GM19035 (cell line): Measurements from ENCODE around the gene KCNMB2.
"Not testable (repeated sequence)": the region's sequence is repeated elsewhere in the genome, so short reads cannot be mapped to it uniquely, and the experiment has no call there.

Experiments used
- ATAC-seq: cut with Tn5 transposase; IDR thresholded peaks from one replicate; pipeline ENCODE4 v1.9.1; 2021; ENCODE audit not compliant: unreplicated experiment

KCNMB2 gene

DNA sequence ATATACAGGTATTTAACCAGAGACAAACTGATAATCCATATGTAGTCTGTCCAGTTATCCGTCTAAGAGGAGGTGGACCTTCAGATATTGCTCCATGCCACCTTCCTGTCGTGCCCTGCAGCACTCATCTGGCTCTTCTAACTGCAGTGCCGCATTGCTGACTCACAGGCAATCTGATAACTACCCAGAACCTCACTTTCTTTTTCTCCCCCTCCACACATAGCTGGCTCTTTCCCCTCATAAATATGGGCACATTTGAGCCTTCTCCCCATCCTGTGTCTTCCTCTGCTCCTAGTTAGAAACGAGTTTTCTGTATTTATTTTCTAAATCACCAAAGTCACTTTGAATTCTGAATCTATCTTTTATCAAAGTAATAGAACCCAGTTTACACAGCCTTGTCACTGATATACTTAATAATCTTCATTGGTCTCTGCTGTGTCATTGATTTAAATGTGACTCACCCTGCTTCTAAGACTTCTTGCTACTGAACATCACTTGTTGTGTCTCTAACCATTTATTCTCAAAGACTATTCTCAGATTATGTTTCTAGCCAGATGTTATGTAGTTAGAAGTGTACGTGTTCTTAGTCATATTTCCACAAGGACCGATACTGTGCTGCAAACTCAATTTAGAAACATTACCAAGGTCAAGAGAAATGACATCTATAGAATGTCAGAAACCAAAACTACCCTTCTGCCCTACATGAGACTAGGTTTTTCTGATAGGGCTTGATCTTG lies 17.4 kb upstream of the KCNMB2 start:
- peak; percentile 83 for ATAC-seq

DNA sequence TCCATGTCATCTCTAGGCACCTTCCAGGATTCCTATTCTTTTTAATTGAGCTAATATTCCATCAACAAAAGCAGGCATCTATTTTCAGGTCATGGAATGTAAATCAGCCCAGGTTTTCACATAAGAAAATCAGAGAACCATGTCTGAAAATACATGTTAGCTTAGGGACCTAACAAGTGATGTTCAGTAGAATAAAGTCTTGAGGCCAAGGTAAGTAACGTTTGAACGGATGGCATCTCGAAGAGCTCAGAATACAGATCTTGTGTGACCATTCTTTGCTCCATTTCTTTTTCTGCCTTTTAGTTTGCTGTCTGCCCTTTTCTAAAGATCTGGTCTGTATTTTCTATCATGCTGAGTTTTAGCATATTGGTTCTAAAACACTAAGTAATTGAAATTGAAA lies 16.5 kb upstream of the KCNMB2 start:
- no peak for ATAC-seq

DNA sequence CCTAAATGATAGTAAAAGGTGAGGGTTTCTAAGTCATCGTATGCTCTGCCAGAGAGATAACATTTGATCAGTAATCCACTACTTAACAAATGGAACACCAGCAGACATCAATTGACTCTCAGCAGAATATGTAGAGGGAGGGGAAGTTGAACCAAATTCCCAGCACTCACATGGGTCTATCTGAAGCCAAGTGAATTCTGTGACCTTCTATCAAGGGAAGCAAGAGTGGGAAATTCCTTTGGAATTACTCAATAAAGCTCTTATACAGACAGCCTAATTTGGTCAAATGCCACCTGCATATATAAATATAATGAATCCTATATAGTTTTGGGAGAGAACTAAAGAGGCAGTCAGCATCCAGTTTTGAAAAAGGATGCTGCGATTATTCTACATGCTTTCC lies 15.8 kb upstream of the KCNMB2 start:
- ATAC-seq = no peak

DNA sequence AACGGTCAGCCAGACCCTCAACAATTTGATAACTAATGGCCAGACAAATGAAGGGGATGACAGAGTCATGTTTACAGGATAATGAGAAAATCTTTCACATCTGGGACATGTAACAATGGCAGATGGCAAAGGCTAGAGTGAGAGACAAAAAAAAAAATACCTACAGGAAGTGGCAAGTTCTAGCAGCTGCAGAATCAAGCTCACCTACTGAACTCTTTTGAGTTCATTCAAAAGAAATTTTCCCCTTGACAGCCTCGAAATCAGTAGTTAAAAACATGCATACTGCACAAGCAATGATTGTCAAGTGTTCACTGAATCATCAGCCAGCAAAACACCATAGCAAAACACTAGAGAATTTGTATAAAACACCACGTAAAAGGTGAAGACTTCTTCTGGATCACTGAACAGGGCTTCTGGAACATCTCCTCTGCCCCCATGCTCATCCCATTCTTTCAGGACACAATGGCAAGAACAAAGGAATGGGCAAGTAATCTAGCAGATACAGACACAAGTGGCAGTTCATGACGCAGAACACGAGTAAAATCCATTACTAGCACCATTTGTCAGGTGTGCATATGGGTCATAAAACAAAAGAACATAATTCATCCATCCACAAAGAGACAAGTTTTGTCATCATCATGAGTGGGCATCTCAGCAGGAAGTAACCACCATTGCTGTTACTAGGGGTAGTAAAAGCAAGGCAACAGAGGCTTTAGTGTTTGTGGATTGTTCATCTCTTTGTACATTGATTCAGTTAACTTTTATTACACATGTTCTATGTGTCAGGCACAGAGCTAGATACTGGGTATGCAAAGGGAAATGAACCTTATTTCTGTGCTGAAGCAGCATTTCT lies 13.8 kb upstream of the KCNMB2 start:
- ATAC-seq = no peak

DNA sequence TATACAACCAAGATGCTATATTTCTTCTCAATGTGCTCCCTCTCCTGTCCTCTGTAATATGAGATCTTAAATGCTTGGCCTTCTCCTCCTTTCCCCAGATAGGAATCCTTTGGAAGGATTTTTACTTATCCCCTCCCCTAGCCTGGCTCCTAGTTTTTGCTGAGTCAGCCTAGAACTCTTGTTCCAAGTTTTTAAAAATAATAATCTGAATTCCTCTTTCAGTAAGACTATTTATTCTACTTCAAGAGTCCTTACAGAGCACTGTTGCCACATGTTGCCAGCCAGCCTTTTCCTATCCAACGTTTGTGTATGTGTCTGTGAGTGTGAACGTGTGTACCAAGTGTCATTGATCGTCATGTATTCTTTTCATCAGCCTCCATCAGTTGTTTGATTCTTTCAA lies 11.0 kb upstream of the KCNMB2 start:
- no peak for ATAC-seq

DNA sequence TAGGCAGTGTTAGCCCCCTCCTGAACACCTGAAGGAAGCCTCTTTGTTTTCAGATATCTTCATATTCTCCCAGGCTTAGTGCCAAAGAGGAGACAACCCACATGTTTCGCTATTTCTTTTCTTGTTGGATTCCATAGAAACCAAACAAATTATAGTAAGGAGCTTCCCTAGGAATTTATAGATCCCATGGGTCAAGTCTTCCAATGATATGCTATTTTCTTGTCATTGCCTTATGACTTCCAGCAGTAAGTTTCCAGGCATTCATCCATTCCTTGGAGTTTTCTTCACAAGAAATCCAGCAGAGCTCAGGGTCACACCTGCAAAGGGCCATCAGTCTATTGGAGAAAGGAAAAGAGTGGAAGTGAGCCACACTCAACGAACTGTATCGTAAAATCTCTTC lies 9.9 kb upstream of the KCNMB2 start:
- no peak for ATAC-seq

DNA sequence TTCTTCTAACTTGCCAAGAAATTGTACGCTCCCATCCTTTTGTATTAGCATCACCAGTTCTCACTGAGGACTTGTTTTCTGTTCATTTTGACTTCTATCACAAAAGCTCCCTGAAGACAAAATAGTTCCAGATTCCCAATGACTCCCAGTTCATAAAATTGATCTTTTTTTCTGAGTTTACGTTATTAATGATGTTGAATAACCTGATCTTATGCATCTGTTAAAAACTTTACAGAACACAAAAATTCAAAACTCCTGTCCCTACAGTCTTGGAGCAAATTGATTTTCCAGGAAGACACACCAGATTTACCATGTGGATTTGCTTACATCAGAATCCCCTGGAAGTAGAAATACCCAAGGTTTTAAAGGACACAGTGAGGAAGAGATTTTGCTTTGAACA lies 8.3 kb upstream of the KCNMB2 start:
- no peak for ATAC-seq

DNA sequence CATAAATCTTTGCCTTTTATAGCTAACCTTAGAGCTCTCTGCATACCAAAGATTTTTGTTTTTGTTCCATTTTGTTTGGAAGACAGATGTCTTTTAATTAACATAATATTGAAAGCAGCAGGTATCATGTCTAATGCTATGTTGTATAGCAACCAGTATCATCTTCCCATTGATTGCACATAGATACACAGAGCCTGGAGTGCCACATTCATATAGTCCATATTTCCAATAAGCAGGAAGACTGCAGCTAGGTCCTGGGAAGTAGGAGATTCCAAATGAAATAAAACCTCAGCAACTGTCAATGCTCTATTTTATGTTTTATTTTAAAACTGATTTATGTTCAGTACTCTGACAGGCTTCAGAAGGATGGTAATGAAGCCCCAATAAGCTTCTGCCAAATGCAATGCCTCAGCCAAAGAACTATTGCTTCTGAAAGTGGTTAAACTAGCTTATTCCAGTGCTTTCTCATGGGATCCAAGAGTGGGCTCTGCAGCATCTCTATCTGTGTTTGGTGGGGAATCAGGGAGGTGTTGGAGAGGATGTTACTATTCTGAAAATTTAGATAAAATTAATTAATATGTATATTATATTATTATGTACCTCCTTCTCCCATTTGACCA lies 6.5 kb upstream of the KCNMB2 start:
- no peak for ATAC-seq

DNA sequence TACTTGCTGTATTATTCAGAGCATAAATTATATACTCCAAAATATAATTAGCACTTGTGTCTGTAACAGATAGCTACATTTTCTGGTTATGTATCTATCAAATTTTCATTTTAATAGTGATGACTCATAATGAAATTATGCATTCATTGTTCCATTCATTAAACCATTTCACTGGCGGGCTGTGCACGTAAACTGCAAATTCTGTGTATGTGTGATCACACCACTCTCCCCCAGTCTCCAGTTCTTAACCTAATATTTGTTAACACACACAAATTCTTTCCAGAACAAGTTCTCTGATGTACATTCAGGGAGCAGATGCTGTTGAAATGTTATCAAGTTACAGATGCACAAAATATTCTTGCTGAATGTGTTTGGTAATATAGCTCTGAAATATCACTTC lies 3.8 kb upstream of the KCNMB2 start:
- no peak for ATAC-seq

DNA sequence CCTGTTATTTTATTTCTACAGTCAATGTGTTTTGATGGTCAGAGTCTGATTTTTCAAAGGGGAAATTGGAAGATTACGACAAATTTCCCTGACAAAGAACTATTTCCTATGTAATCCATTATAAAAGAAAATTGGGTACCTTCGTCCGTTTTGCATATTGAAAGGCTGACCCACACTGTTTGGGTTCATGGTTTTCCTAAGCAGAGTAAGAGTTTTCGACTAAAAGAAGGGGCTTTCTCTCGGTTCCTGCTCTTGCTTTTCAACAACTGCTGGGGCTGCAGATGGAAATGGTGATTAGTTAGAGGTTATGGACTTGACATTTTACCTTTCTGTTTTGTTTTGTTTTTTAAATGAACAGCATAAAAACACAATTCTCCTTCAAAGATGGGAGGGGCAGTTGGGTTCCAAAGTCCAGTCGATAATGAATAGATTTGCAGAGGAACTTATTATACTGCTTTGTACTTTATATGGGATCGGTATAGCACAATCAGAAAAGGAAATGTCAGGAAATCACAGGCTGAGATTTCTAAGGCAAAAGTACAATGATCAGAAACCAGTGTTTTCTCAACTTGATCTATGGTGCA lies 978 bp downstream of the KCNMB2 start:
- ATAC-seq = no peak

DNA sequence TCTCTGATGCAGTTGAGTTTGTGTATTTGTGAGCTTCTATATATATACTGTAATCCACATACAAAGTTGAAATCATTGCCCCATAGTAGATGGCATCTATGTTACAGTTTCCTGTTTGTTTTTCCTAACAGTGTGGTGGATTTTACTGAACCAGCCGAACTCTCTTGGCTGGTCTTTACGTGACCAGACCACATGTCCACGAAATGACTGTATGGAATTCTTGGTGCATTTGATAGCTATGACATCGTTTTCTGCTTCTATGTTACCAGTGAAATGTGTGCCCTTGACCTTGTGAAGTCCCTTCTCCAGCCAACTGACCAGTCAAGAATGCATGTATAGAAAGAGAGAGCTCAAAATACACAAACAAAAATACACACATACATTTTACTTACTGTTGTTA lies 1.8 kb downstream of the KCNMB2 start:
- ATAC-seq = no peak

DNA sequence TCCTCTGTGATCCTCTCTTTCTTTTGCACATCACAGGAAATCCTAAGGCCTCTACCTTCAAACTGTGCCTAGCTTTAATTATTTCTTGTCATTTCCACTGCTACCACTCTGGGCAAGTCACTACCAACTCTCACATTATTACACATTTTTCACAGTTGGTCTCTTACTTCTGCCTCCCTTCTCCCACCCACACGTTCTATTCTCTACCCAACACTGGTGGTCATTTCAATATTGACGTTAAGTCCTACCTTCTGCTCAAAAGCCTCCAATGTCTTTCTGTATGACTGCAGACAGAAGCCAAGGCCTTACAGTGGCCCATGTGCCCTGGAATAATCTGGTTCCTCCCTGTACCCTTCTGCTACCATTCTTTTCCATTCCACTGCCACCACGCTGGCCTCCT lies 3.9 kb downstream of the KCNMB2 start:
- no peak for ATAC-seq

DNA sequence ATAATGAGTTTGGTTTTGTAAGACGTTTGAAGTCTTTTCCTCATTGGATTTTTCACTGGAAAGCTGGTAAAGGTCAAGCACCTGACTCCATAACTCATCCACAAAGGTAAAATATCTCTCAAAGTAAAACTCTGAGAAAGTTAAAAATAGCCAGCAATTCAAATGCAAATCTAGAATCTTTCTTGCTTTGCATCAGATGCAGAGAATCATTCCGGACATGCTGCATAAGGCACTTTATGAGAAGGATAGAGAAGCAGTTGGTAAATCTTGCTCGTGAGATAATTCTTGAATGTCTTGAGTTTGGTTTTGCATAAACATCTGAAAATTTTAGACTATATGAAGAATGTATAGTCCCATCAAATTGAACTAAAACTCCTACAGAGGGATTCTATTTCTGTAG lies 9.1 kb downstream of the KCNMB2 start:
- no peak for ATAC-seq

DNA sequence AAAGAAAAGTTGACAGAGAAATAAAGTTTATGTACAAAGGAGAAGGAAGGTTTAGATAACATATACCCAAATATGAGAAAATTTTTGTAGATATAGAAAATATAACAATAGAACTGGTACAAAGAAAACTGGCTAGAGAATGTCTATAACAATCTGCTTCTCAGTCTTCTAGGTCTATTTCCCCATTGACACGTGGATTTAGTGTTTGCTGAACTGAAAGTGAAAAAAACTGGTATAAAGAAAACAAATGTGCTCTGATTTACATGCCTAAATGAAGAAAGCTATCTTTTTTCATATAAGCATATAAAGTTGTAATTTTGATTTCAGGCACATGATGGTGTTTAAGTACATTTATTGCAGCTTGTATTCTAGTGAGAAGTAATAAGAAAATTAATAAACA lies 9.8 kb downstream of the KCNMB2 start:
- peak; percentile 66 for ATAC-seq

DNA sequence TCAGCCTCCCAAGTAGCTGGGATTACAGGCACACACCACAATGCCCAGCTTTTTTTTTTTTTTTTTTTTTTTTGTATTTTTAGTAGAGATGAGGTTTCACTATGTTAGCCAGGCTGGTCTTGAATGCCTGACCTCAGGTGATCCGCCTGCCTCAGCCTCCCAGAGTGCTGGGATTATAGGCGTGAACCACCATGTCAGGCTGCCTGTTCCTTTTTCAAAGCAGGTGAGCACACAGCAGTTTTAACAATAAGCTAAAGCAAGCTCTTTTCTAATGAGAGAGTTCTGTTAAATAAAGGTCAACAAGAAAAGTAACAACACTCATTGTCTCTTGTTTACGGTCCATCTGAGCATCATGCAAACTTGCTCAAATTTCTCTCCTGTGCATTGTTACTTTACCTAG lies 13.2 kb downstream of the KCNMB2 start:
- ATAC-seq = not testable (repeated sequence)

DNA sequence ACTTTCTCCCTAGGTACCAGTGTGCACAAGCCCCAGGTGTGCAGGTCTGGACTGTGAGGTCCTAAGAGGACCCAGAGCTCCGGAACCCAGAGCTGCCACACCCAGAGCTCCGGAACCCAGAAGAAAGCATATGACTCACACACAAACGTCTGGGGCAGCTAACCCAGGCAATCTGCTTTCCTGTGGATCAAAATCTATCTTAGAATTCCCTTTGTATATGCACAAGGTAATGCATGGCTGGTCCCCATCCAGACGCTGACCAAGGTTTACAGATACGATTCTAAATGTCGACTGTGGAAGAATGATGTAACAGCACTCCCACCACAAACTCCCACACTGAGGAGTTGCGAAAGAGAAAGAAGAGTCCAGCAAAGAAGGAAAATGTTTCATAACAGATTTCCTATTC lies 15.7 kb downstream of the KCNMB2 start:
- ATAC-seq = no peak

DNA sequence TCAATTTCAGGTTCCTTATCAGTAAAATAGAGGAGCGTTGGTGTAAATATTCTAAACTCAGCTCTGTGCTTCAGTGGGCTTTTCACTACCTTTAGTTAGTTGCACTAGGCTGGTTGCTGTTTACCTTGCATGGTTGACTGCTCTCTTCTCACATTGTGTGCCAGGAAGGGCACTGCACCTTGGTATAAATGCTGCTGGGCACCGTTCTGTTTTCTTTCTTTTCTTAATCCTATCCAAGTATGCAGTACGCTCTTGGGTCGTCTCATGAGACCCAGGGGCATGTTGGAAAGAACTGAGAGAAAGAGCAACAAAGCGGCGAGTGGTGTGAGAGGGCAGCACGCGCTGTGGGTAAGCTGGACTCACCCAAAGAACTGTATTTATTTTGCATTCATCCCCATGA lies 22.4 kb downstream of the KCNMB2 start:
- ATAC-seq = no peak

DNA sequence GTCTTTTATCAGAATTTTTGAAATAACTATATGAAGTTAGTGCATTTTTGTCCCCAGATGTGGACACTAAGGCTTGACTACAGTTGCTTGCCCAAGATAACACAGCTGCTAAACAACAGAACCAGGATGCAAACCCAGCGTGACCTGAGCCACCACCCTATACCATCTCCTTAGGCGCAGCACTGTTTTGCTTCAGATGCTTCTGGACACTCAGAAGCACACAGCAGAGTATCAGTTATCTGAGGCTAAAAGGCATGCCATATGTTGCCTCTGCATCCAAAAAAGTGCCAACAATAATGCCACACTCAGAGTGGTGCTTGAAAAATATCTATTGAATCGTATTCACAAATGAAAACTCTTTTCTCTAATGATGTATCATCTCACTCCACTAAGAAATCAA lies 24.5 kb downstream of the KCNMB2 start:
- ATAC-seq = no peak

DNA sequence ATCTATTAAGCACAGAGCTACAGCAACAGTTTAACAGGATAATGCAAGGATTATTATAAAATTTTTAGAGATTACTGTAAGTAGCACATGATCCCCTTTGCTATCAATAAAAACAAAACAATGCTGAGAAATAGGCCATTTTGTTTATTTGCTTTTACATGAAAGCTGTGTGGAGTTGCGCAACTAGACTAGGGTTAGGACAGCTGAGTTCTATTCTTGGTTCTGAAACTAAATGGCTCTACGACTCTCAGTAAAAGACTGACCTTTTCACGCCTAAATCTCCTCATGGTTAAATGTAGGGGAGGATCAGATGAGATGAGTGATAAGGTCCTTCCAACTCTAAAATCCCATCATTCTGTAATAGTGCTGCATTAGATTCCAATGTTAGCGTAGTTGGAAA lies 25.0 kb downstream of the KCNMB2 start:
- no peak for ATAC-seq

DNA sequence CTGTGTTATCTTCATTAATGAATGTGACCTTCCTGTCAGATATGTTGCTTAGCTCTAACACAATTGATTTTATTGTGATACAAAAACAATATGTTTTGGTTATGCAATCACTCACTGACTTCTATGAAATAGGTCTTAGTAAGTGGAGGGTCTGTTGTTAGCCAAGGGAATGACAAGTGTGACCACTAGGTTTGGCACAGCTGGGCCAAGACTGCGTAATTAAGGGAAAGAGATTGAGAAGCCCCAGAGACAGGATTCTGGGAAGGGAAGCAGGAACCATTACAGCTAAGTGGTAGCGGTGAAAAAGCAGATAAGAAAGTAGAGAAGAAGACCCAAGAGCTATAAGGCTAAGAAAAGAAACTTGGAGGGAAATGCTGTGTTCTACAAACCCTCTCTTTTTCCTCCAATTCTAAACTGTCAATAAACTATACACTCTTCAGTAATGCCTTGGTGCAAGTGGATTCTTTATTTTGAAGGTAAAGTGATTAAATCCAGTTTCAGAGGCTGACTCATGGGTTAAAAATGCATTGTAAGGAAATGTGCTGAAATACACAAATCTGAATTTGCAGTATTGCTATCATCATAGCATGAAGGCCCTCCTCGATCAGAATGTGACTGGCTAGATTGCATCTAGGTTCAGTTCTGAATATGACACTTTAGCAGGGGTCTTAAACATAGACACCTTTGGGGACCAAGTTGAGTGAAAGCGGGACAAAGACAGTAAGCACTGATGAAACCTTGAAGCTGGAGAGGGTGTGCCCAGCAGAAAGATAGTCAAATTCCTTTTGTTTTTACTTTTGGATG lies 26.1 kb downstream of the KCNMB2 start:
- ATAC-seq = no peak

DNA sequence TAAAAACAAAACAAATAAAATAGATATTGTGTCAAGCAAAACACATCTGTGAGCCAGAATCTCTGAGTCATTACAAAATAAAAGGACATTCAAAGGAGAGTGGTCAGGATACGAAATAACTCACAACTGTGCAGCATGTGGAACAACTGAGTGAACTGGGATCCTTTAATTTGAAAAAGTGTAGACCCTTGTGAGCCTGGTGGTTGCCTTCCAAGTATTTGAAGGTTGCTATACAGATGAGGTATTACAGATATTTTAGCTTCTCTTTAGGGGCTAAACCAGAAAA lies 26.7 kb downstream of the KCNMB2 start:
- ATAC-seq = no peak
